ENCODE results near the gene SUN2. TPM values are rescaled to one million over a fixed set of nuclear protein-coding genes. Genes with fewer than 3 reads are reported as not detected.

Gene SUN2
- total and polyA plus RNA-seq, 7 donors = 57.6 to 152 (median 101) TPM

- WGBS, 3 donors = 29 to 36% (median 34%) methylated on average over 14 of the region's 14 CpGs
- peak; percentile 75 to 87 (median 84) for ATAC-seq
- peak; percentile 71 to 84 for DNase-seq
- Histone ChIP-seq H3K4me1 (peaks cover 17% of the 10 kb centered on the region), H3K36me3 (ENCODE audit: insufficient read depth in 1 of 2, low read depth in 1 of 2) (no peaks in the 10 kb centered on the region), H3K27me3 (ENCODE audit: insufficient read depth in 3 of 3, low read length in 2 of 3) (no peaks in the 10 kb centered on the region), H3K27ac (no peak overlapping the region), H3K4me3 (no peak overlapping the region), H3K9me3 (no peaks in the 10 kb centered on the region)
- TF ChIP-seq, protein P1, sequence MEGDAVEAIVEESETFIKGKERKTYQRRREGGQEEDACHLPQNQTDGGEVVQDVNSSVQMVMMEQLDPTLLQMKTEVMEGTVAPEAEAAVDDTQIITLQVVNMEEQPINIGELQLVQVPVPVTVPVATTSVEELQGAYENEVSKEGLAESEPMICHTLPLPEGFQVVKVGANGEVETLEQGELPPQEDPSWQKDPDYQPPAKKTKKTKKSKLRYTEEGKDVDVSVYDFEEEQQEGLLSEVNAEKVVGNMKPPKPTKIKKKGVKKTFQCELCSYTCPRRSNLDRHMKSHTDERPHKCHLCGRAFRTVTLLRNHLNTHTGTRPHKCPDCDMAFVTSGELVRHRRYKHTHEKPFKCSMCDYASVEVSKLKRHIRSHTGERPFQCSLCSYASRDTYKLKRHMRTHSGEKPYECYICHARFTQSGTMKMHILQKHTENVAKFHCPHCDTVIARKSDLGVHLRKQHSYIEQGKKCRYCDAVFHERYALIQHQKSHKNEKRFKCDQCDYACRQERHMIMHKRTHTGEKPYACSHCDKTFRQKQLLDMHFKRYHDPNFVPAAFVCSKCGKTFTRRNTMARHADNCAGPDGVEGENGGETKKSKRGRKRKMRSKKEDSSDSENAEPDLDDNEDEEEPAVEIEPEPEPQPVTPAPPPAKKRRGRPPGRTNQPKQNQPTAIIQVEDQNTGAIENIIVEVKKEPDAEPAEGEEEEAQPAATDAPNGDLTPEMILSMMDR (IDR thresholded peaks at IDR 0.05) = peak; percentile 76
- intact Hi-C loops (cut with DNase I) = loop anchor here (5.0 to 10.0 kb wide), 3 partner anchors 79 to 366 kb away; partner anchors contain the start of gene NPTXR (in 1 of the 2)
Observed at GRCh38 chr22:38766076-38766777, 10.4 kb upstream of the SUN2 start.

DNA sequence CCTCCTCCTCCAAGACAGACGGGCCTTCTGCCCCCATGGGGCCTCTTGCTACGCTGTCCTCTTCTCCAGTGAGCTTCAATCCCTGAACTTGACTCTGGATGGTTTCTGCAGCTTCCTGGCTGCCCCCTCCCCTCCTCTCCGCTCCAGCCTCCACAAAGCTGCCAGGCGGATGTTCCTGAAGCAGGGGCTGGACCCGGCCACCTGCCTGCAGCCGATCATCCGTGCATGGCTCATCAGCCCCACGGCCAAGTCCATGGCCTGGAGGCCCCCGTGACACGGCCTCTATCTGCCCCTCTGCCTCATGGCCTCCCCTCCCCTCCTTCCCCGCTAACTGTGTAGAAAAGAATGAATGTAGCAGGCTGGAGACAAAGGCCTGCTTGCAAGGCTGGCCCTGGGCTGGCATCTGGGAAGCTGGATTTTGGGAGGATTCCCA, 6.8 kb upstream of the SUN2 start:
- TF ChIP-seq, protein P1 (IDR thresholded peaks at IDR 0.05) = no peak
- Histone ChIP-seq H3K4me1 (peaks cover 17% of the 10 kb centered on the region), H3K36me3 (ENCODE audit: insufficient read depth in 1 of 2, low read depth in 1 of 2) (no peaks in the 10 kb centered on the region), H3K4me3 (no peak overlapping the region), H3K27ac (no peak overlapping the region), H3K9me3 (no peaks in the 10 kb centered on the region), H3K27me3 (ENCODE audit: insufficient read depth in 3 of 3, low read length in 2 of 3) (no peaks in the 10 kb centered on the region)
- intact Hi-C loops (cut with DNase I) = loop anchor here in 1 of 2 donors (10.0 kb wide), 1 partner anchor 82 kb away; the partner anchor contains the start of gene NPTXR
- ATAC-seq (no peak), DNase-seq (no peak)
- 38 to 53% (median 50%) methylated on average over 11 of the region's 11 CpGs for whole genome bisulfite sequencing, 3 donors

GRCh38 chr22:38761202-38762162, 5.7 kb upstream of the SUN2 start:
- intact Hi-C loops (cut with DNase I) = loop anchor here in 1 of 2 donors (10.0 kb wide), 1 partner anchor 83 kb away; the partner anchor contains the start of gene NPTXR
- no peak overlapping the region for H3K4me3 ChIP-seq
- H3K36me3 ChIP-seq (ENCODE audit: insufficient read depth in 1 of 2, low read depth in 1 of 2) = no peaks in the 10 kb centered on the region
- DNase-seq = peak in 1 of 2 donors; percentile 48
- ATAC-seq = no peak
- no peak overlapping the region for H3K27ac ChIP-seq
- TF ChIP-seq, protein P1 (IDR thresholded peaks at IDR 0.05) = no peak
- peaks cover 17% of the 10 kb centered on the region for H3K4me1 ChIP-seq
- no peaks in the 10 kb centered on the region for H3K27me3 ChIP-seq (ENCODE audit: insufficient read depth in 3 of 3, low read length in 2 of 3)
- no peaks in the 10 kb centered on the region for H3K9me3 ChIP-seq
- WGBS, 3 donors = 46 to 60% (median 54%) methylated on average over 20 of the region's 20 CpGs

DNA sequence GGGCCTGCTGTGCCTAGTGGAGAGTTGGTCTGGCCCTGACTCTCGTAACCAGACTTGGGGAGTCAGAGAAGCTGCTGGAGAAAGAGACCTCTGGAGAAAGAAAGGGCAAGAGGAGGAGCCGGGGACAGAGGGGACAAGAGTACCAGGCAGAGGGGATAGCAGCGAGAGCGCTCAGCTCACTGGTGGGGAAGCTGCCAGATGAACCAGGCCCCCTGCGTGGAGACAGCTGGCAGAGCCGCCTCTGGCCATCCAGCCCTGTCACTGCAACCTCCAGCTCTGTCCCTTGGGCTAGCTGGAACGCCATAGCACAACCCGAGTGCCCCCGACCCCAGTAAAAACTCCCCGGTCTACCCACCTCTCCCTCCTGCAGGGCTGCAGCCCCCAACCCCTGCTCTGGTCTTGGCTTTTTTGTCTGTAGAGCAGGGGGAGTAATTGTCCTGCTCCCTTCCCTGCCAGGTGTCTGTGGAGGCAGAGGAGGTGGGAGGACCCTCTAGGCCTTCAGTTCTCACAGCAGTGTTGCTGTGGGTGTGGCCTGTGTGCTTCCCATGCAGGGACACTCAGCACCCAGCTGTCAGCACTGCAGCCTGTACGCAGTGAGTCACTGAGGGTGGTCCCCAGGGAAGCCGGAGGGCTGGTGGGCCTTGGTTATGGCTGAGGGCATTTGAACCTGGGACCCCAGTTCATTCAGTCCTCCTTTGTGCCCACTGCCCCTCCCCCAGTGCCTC, 4.8 kb upstream of the SUN2 start:
- 51 to 69% (median 53%) methylated on average over 11 to 12 of the region's 12 CpGs for WGBS, 3 donors
- peaks cover 10% of the 10 kb centered on the region for H3K4me1 ChIP-seq
- ATAC-seq = no peak
- H3K4me3 ChIP-seq = no peak overlapping the region
- no peaks in the 10 kb centered on the region for H3K27me3 ChIP-seq (ENCODE audit: insufficient read depth in 3 of 3, low read length in 2 of 3)
- TF ChIP-seq, protein P1 (IDR thresholded peaks at IDR 0.05) = no peak
- no peaks in the 10 kb centered on the region for H3K9me3 ChIP-seq
- intact Hi-C loops (cut with DNase I) = loop anchor here in 1 of 2 donors (10.0 kb wide), 1 partner anchor 84 kb away; the partner anchor contains the start of gene NPTXR
- DNase-seq = peak in 1 of 2 donors; percentile 52
- H3K27ac ChIP-seq = no peak overlapping the region
- H3K36me3 ChIP-seq (ENCODE audit: insufficient read depth in 1 of 2, low read depth in 1 of 2) = no peaks in the 10 kb centered on the region

Measured in psoas muscle (tissue), 8 donors.